GM23248 (cell line): ENCODE measurements around the gene RRBP1.

Source experiments
- EZH2 ChIP-seq: fragments of 200-600 bp; sonication (generic); IDR thresholded peaks from 2 replicates; pipeline ENCODE4 v1.6.1; 2018; ENCODE audit warnings: antibody characterized with exemption, mild to moderate bottlenecking; ENCODE audit not compliant: insufficient read depth, poor library complexity, severe bottlenecking
- EZH2phosphoT487 ChIP-seq: fragments of 200-600 bp; sonication (generic); IDR thresholded peaks from 2 replicates; pipeline ENCODE4 v1.6.1; 2018; ENCODE audit warnings: antibody characterized with exemption, moderate library complexity, mild to moderate bottlenecking, low read depth; ENCODE audit not compliant: insufficient read depth

GRCh38 chr20:17660667-17661066 is 21.4 kb downstream of the RRBP1 start:
- no peak for TF ChIP-seq EZH2
- no peak for TF ChIP-seq EZH2phosphoT487
